Measurements from ENCODE around the gene C1orf232.

Gene C1orf232

GRCh38 chr1:26184883-26185282 lies 16.1 kb upstream of the C1orf232 start:
- Histone ChIP-seq H3K4me3 (no peak overlapping the region), H3K9ac (ENCODE audit: insufficient read length) (no peak overlapping the region), H3K36me3 (ENCODE audit: insufficient read depth, low read length) (no peaks in the 10 kb centered on the region), H3K27ac (no peak overlapping the region), H3K9me3 (ENCODE audit: low read depth, low read length) (no peaks in the 10 kb centered on the region)
- no peak for DNase-seq (ENCODE audit: low read depth, low spot score)
- TF ChIP-seq EZH2 (IDR thresholded peaks at IDR 0.05), result no peak
- TF ChIP-seq POLR2AphosphoS5 (IDR thresholded peaks at IDR 0.05; ENCODE audit: borderline replicate concordance, low read depth, low read length), result no peak
- TF ChIP-seq FOXP2 (optimal IDR thresholded peaks at IDR 0.05; ENCODE audit: control extremely low read depth, extremely low read length, insufficient read depth), result no peak

- Histone ChIP-seq H3K36me3 (ENCODE audit: insufficient read depth, low read length) (no peaks in the 10 kb centered on the region), H3K9ac (ENCODE audit: insufficient read length) (no peak overlapping the region), H3K9me3 (ENCODE audit: low read depth, low read length) (no peaks in the 10 kb centered on the region), H3K4me3 (no peak overlapping the region), H3K27ac (no peak overlapping the region)
- no peak for DNase-seq (ENCODE audit: low read depth, low spot score)
- TF ChIP-seq FOXP2 (optimal IDR thresholded peaks at IDR 0.05; ENCODE audit: control extremely low read depth, extremely low read length, insufficient read depth) (no peak), EZH2 (IDR thresholded peaks at IDR 0.05) (no peak), POLR2AphosphoS5 (IDR thresholded peaks at IDR 0.05; ENCODE audit: borderline replicate concordance, low read depth, low read length) (no peak)
These were observed 15.3 kb upstream of the C1orf232 start for GRCh38 chr1:26184086-26184485.

GRCh38 chr1:26182383-26182696 lies 13.6 kb upstream of the C1orf232 start:
- Histone ChIP-seq H3K4me3 (no peak overlapping the region), H3K27ac (no peak overlapping the region), H3K9ac (ENCODE audit: insufficient read length) (no peak overlapping the region), H3K36me3 (ENCODE audit: insufficient read depth, low read length) (no peaks in the 10 kb centered on the region), H3K9me3 (ENCODE audit: low read depth, low read length) (no peaks in the 10 kb centered on the region)
- DNase-seq (ENCODE audit: low read depth, low spot score), result no peak
- TF ChIP-seq EZH2 (IDR thresholded peaks at IDR 0.05), result no peak
- TF ChIP-seq POLR2AphosphoS5 (IDR thresholded peaks at IDR 0.05; ENCODE audit: borderline replicate concordance, low read depth, low read length), result no peak
- TF ChIP-seq FOXP2 (optimal IDR thresholded peaks at IDR 0.05; ENCODE audit: control extremely low read depth, extremely low read length, insufficient read depth), result no peak

- no peak overlapping the region for H3K27ac ChIP-seq
- no peak for DNase-seq (ENCODE audit: low read depth, low spot score)
- H3K4me3 ChIP-seq, result no peak overlapping the region
- TF ChIP-seq EZH2 (IDR thresholded peaks at IDR 0.05), result no peak
- no peak for TF ChIP-seq POLR2AphosphoS5 (IDR thresholded peaks at IDR 0.05; ENCODE audit: borderline replicate concordance, low read depth, low read length)
- TF ChIP-seq FOXP2 (optimal IDR thresholded peaks at IDR 0.05; ENCODE audit: control extremely low read depth, extremely low read length, insufficient read depth), result no peak
- no peaks in the 10 kb centered on the region for H3K9me3 ChIP-seq (ENCODE audit: low read depth, low read length)
- no peak overlapping the region for H3K9ac ChIP-seq (ENCODE audit: insufficient read length)
- no peaks in the 10 kb centered on the region for H3K36me3 ChIP-seq (ENCODE audit: insufficient read depth, low read length)
These were observed 13.0 kb upstream of the C1orf232 start for GRCh38 chr1:26181586-26182382.

- Histone ChIP-seq H3K9ac (ENCODE audit: insufficient read length) (no peak overlapping the region), H3K4me3 (no peak overlapping the region), H3K9me3 (ENCODE audit: low read depth, low read length) (no peaks in the 10 kb centered on the region), H3K27ac (no peak overlapping the region), H3K36me3 (ENCODE audit: insufficient read depth, low read length) (no peaks in the 10 kb centered on the region)
- DNase-seq (ENCODE audit: low read depth, low spot score), result no peak
- TF ChIP-seq POLR2AphosphoS5 (IDR thresholded peaks at IDR 0.05; ENCODE audit: borderline replicate concordance, low read depth, low read length) (no peak), EZH2 (IDR thresholded peaks at IDR 0.05) (no peak), FOXP2 (optimal IDR thresholded peaks at IDR 0.05; ENCODE audit: control extremely low read depth, extremely low read length, insufficient read depth) (no peak)
These were observed 11.3 kb upstream of the C1orf232 start for GRCh38 chr1:26180010-26180506.

- no peak within 1 kb of the TSS for H3K27ac ChIP-seq
- no peak within 1 kb of the TSS for H3K4me3 ChIP-seq
- no peak for DNase-seq (ENCODE audit: low read depth, low spot score)
- H3K36me3 ChIP-seq (ENCODE audit: insufficient read depth, low read length), result no peaks in the 10 kb centered on the region
- H3K9me3 ChIP-seq (ENCODE audit: low read depth, low read length), result no peaks in the 10 kb centered on the region
- TF ChIP-seq FOXP2 (optimal IDR thresholded peaks at IDR 0.05; ENCODE audit: control extremely low read depth, extremely low read length, insufficient read depth), result no peak
- TF ChIP-seq POLR2AphosphoS5 (IDR thresholded peaks at IDR 0.05; ENCODE audit: borderline replicate concordance, low read depth, low read length), result no peak
- no peak within 1 kb of the TSS for H3K9ac ChIP-seq (ENCODE audit: insufficient read length)
These were observed 8.5 kb upstream of the C1orf232 start, which contains the start of gene CNKSR1 for GRCh38 chr1:26177182-26177684. Gene CNKSR1, plus strand, starts transcription at chr1:26177491. Its CDS starts 57 bp downstream, at chr1:26177548.

GRCh38 chr1:26175346-26175745 lies 6.6 kb upstream of the C1orf232 start:
- no peak overlapping the region for H3K9ac ChIP-seq (ENCODE audit: insufficient read length)
- no peak overlapping the region for H3K27ac ChIP-seq
- no peaks in the 10 kb centered on the region for H3K9me3 ChIP-seq (ENCODE audit: low read depth, low read length)
- no peak overlapping the region for H3K4me3 ChIP-seq
- no peak for DNase-seq (ENCODE audit: low read depth, low spot score)
- H3K36me3 ChIP-seq (ENCODE audit: insufficient read depth, low read length), result no peaks in the 10 kb centered on the region; the same call in 1 of the 2 replicates
- TF ChIP-seq FOXP2 (optimal IDR thresholded peaks at IDR 0.05; ENCODE audit: control extremely low read depth, extremely low read length, insufficient read depth) (no peak), EZH2 (IDR thresholded peaks at IDR 0.05) (no peak), POLR2AphosphoS5 (IDR thresholded peaks at IDR 0.05; ENCODE audit: borderline replicate concordance, low read depth, low read length) (no peak)

- H3K4me3 ChIP-seq, result peak within 1 kb of the TSS; percentile 91
- no peaks in the 10 kb centered on the region; the same call in 1 of the 2 replicates for H3K36me3 ChIP-seq (ENCODE audit: insufficient read depth, low read length)
- no peaks in the 10 kb centered on the region for H3K9me3 ChIP-seq (ENCODE audit: low read depth, low read length)
- no peak for TF ChIP-seq EZH2 (IDR thresholded peaks at IDR 0.05)
- TF ChIP-seq POLR2AphosphoS5 (IDR thresholded peaks at IDR 0.05; ENCODE audit: borderline replicate concordance, low read depth, low read length), result no peak
- TF ChIP-seq FOXP2 (optimal IDR thresholded peaks at IDR 0.05; ENCODE audit: control extremely low read depth, extremely low read length, insufficient read depth), result no peak
- H3K27ac ChIP-seq, result no peak within 1 kb of the TSS
- DNase-seq (ENCODE audit: low read depth, low spot score), result no peak
- H3K9ac ChIP-seq (ENCODE audit: insufficient read length), result peak within 1 kb of the TSS; percentile 92
These were observed 2.6 kb upstream of the C1orf232 start, which contains the start of gene ZNF593OS for GRCh38 chr1:26171084-26172072. Gene ZNF593OS, minus strand, starts transcription at chr1:26171832. Its CDS starts 171 bp downstream, at chr1:26171661.
